ENCODE measurements around the gene ZNF407. TPM values are rescaled to one million over a fixed set of nuclear protein-coding genes. Genes with fewer than 3 reads are reported as not detected.

Gene ZNF407
- total RNA-seq, 1 donor from 2014 or later, result 14.2 TPM

DNA sequence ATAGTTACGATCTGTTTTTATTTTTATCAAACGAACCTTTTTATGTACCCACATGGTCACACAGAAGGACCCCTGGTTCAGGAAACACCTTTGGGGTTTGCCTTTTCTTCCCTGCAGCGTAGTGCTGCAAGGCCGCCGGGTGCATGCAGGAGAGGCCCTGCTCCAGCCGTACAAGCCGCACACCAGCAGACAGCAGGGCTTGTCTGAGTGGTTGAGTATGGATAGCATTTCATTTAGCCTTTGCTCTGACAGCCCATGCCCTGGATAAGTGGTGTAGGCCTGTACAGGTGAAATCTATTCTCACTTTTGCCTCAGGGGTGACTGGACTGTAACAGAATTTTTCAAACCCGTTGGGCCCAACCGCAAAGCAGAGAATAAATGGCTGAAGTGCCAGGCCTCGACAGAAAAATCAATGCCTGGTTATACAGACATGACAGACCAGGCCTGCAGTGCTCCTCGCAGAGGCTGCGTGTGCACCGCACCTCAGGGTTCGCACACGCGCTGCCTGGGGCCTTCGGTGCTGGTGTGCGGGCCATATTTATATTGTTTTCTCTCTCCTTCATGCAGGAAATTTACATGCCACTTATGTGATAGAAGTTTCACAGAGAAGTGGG lies 279.1 kb downstream of the ZNF407 start:
- Mint-ChIP-seq H3K9me3 (ENCODE audit: unreplicated experiment) (peaks cover 4% of the 10 kb centered on the region), H3K4me3 (ENCODE audit: unreplicated experiment) (no peak overlapping the region), H3K36me3 (ENCODE audit: unreplicated experiment) (peaks cover 12% of the 10 kb centered on the region), H3K27me3 (ENCODE audit: unreplicated experiment) (no peaks in the 10 kb centered on the region), H3K27ac (ENCODE audit: unreplicated experiment) (no peak overlapping the region), H3K4me1 (ENCODE audit: unreplicated experiment) (no peaks in the 10 kb centered on the region)
- TF ChIP-seq, protein P1, sequence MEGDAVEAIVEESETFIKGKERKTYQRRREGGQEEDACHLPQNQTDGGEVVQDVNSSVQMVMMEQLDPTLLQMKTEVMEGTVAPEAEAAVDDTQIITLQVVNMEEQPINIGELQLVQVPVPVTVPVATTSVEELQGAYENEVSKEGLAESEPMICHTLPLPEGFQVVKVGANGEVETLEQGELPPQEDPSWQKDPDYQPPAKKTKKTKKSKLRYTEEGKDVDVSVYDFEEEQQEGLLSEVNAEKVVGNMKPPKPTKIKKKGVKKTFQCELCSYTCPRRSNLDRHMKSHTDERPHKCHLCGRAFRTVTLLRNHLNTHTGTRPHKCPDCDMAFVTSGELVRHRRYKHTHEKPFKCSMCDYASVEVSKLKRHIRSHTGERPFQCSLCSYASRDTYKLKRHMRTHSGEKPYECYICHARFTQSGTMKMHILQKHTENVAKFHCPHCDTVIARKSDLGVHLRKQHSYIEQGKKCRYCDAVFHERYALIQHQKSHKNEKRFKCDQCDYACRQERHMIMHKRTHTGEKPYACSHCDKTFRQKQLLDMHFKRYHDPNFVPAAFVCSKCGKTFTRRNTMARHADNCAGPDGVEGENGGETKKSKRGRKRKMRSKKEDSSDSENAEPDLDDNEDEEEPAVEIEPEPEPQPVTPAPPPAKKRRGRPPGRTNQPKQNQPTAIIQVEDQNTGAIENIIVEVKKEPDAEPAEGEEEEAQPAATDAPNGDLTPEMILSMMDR (IDR thresholded peaks at IDR 0.05), result no peak
- no peak for DNase-seq (ENCODE audit: extremely low spot score, unreplicated experiment)

DNA sequence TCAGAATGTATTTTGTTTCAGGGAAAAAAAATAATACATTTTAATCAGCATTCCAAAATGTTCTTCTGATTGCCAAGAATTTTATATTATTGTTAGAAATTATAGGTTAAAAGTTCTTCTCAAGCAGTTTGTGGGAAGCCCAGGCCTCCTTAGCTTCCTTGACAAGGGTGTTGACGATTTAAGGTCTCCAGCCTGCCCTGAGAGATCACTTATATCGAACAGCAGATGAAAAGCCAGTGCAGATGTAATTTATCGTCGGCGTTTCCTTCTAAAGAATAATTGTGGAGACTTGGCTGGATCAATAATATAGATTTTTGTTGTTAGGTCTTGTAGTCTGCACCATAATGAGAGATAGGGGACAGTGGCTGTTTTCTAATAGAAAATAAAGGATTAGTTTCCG lies 280.6 kb downstream of the ZNF407 start:
- H3K27me3 Mint-ChIP-seq (ENCODE audit: unreplicated experiment), result no peaks in the 10 kb centered on the region
- no peaks in the 10 kb centered on the region for H3K4me1 Mint-ChIP-seq (ENCODE audit: unreplicated experiment)
- TF ChIP-seq, protein P1 (IDR thresholded peaks at IDR 0.05), result no peak
- no peak overlapping the region for H3K27ac Mint-ChIP-seq (ENCODE audit: unreplicated experiment)
- H3K9me3 Mint-ChIP-seq (ENCODE audit: unreplicated experiment), result peaks cover 4% of the 10 kb centered on the region
- no peak for DNase-seq (ENCODE audit: extremely low spot score, unreplicated experiment)
- no peak overlapping the region for H3K4me3 Mint-ChIP-seq (ENCODE audit: unreplicated experiment)
- H3K36me3 Mint-ChIP-seq (ENCODE audit: unreplicated experiment), result peaks cover 16% of the 10 kb centered on the region

DNA sequence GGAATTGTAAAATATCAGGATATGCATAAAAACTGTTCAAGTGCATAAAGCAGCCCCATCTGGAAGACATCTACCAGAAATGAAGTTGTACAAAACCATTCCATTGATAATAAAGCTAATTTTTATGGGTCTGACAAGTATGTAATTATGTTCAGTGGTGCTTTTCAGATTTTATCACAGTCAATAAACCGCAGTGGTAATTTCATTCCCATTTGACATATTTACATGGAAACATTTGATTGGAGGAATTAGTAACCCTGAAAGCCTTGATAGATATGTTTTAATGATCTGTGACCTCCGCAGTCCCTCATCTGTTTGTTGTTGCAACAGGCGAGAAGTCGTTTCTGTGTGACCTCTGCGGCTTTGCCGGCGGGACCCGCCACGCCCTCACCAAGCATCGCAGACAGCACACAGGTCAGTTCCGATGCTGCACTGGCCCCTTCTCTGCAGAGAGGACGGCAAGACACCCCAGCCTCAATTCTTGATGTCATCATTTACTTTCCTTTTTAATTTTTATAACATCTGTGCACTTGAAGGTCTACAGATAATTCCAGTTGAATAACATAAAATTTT lies 283.1 kb downstream of the ZNF407 start:
- peaks cover 4% of the 10 kb centered on the region for H3K9me3 Mint-ChIP-seq (ENCODE audit: unreplicated experiment)

DNA sequence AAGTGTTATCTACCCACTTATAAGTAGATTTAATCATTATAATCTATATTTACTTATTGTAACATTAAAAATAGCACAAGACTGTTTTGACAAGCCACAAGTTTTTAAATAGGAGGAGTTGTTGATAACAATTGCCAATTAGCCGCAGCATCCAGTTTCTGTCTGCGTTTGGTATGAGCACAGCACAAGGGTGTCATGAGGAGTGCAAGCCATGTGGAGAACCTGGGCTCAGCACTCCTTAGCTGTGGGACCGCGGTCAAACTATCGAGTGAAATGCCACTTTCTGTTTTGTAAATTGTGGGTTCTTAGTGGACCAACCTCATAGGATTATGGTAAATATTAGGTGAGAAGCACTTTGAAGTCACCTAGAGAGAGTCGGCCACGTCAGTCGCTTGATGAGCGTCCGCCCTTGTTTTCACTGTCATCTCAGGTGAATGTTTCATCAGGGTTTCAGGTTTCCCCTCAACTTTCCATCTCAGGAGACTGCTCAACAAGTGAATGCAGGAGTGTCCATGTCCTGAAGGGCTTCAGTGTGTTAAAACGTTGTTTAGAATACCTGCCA lies 294.5 kb downstream of the ZNF407 start:
- Mint-ChIP-seq H3K27ac (ENCODE audit: unreplicated experiment) (no peak overlapping the region), H3K9me3 (ENCODE audit: unreplicated experiment) (no peaks in the 10 kb centered on the region), H3K4me1 (ENCODE audit: unreplicated experiment) (peaks cover 17% of the 10 kb centered on the region), H3K4me3 (ENCODE audit: unreplicated experiment) (no peak overlapping the region), H3K27me3 (ENCODE audit: unreplicated experiment) (no peaks in the 10 kb centered on the region), H3K36me3 (ENCODE audit: unreplicated experiment) (peaks cover 11% of the 10 kb centered on the region)
- TF ChIP-seq, protein P1 (IDR thresholded peaks at IDR 0.05), result no peak
- DNase-seq (ENCODE audit: extremely low spot score, unreplicated experiment), result no peak

More for the DNA sequence above, 283.1 kb downstream of the ZNF407 start:
- H3K4me3 Mint-ChIP-seq (ENCODE audit: unreplicated experiment), result no peak overlapping the region
- no peaks in the 10 kb centered on the region for H3K4me1 Mint-ChIP-seq (ENCODE audit: unreplicated experiment)
- no peak for DNase-seq (ENCODE audit: extremely low spot score, unreplicated experiment)
- no peaks in the 10 kb centered on the region for H3K27me3 Mint-ChIP-seq (ENCODE audit: unreplicated experiment)
- H3K27ac Mint-ChIP-seq (ENCODE audit: unreplicated experiment), result no peak overlapping the region
- TF ChIP-seq, protein P1 (IDR thresholded peaks at IDR 0.05), result no peak
- H3K36me3 Mint-ChIP-seq (ENCODE audit: unreplicated experiment), result peaks cover 19% of the 10 kb centered on the region

DNA sequence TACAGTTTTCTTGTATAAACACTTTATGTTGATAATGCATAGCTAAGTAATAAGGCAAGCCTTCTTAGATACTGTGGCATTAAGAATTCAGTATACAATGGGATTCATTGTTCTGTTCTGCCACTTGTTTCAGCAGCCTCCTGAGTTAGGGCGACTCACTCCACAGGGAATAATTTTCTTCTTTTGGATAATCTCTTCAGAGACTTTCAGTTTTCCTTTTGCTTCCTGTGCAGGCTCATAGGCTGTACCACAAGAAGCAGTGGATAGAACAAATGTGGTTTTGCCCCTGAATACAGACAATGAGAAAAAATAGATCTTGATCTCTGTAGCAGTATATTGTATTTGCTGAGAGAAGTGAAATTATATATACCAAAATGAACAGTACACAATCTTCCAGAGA lies 298.0 kb downstream of the ZNF407 start:
- Mint-ChIP-seq H3K9me3 (ENCODE audit: unreplicated experiment) (no peaks in the 10 kb centered on the region), H3K4me1 (ENCODE audit: unreplicated experiment) (peaks cover 44% of the 10 kb centered on the region), H3K27ac (ENCODE audit: unreplicated experiment) (no peak overlapping the region), H3K27me3 (ENCODE audit: unreplicated experiment) (no peaks in the 10 kb centered on the region), H3K36me3 (ENCODE audit: unreplicated experiment) (peaks cover 6% of the 10 kb centered on the region), H3K4me3 (ENCODE audit: unreplicated experiment) (no peak overlapping the region)
- DNase-seq (ENCODE audit: extremely low spot score, unreplicated experiment), result no peak
- TF ChIP-seq, protein P1 (IDR thresholded peaks at IDR 0.05), result no peak
